HCT116 (cell line): Measurements from ENCODE around the gene DCAF6.

ENCODE experiments used
- CTCF ChIP-seq, 3 experiments: fragments of 200-600 bp in 1 of 3; sonication (generic) in 1 of 3; IDR thresholded peaks in 2 of 3; conservative IDR thresholded peaks in 1 of 3; 2 replicates each; pipeline ENCODE4 v1.5.1; 2012 to 2017; ENCODE audit warnings: low read depth in 2 of 3, low read length in 2 of 3, antibody characterized with exemption in 1 of 3, borderline replicate concordance in 1 of 3, control low read depth in 1 of 3, mild to moderate bottlenecking in 1 of 3, mixed read lengths in 1 of 3, mixed run types in 1 of 3, moderate library complexity in 1 of 3; ENCODE audit not compliant: insufficient read depth in 1 of 3
- POLR2A ChIP-seq: IDR thresholded peaks from 2 replicates; pipeline ENCODE4 v1.7.0; 2011; ENCODE audit warnings: borderline replicate concordance; ENCODE audit not compliant: insufficient read depth, insufficient read length; ENCODE audit errors: extremely low read depth
- REST ChIP-seq: IDR thresholded peaks from 2 replicates; pipeline ENCODE4 v1.6.1; 2012; ENCODE audit warnings: low read depth
- SP1 ChIP-seq: IDR thresholded peaks from 2 replicates; pipeline ENCODE4 v1.6.1; 2012; ENCODE audit warnings: low read depth
- SRF ChIP-seq: IDR thresholded peaks from 2 replicates; pipeline ENCODE4 v1.6.1; 2012; ENCODE audit warnings: low read depth
- ZNF274 ChIP-seq: fragments of 200-500 bp; sonication (Bioruptor generic); IDR thresholded peaks from 2 replicates; pipeline ENCODE4 v1.6.1; 2014; ENCODE audit warnings: mild to moderate bottlenecking, low read depth, low read length, inconsistent platforms

GRCh38 chr1:167957710-167958109, 21.2 kb downstream of the DCAF6 start:
- no peak for TF ChIP-seq CTCF (IDR thresholded peaks at IDR 0.05 in 2 of 3, conservative IDR thresholded peaks at IDR 0.05 in 1 of 3; ENCODE audit: borderline replicate concordance in 1 of 3, insufficient read depth in 1 of 3, low read depth in 2 of 3, low read length in 2 of 3)
- TF ChIP-seq ZNF274 = no peak
- TF ChIP-seq REST = no peak
- TF ChIP-seq POLR2A = no peak
- TF ChIP-seq SP1 = no peak
- TF ChIP-seq SRF = no peak
